Neutrophil (primary cell): Measurements from ENCODE around the gene AIPL1.
A peak's percentile ranks its signal among the peaks of the same experiment; 100 is the strongest.

ENCODE experiments used
- H3K27ac ChIP-seq: fragments of 200-600 bp; sonication (generic); 2 replicates; pipeline ENCODE4 v1.5.1; 2016; ENCODE audit warnings: mild to moderate bottlenecking, moderate library complexity
- H3K27me3 ChIP-seq: fragments of 200-600 bp; sonication (generic); 2 replicates; pipeline ENCODE4 v1.6.0; 2016; ENCODE audit warnings: mild to moderate bottlenecking
- H3K36me3 ChIP-seq: fragments of 200-600 bp; sonication (generic); 2 replicates; pipeline ENCODE4 v1.5.1; 2017
- H3K4me1 ChIP-seq, 2 experiments: fragments of 200-600 bp in 1 of 2; sonication (generic) in 1 of 2; 1 replicate in 1 of 2; 2 replicates in 1 of 2; pipeline versions ENCODE4 v1.5.1 to v1.6.1; 2013 to 2016; ENCODE audit warnings: low read depth in 1 of 2, low read length in 1 of 2, mild to moderate bottlenecking in 1 of 2, moderate library complexity in 1 of 2; ENCODE audit not compliant: control insufficient read depth in 1 of 2, insufficient read depth in 1 of 2
- H3K4me3 ChIP-seq, 2 experiments: fragments of 200-600 bp in 1 of 2; sonication (generic) in 1 of 2; 1 replicate in 1 of 2; 2 replicates in 1 of 2; pipeline ENCODE4 v1.5.1; 2013 to 2016; ENCODE audit warnings: low read depth in 1 of 2, low read length in 1 of 2, mild to moderate bottlenecking in 1 of 2, moderate library complexity in 1 of 2
- H3K9me3 ChIP-seq: fragments of 200-600 bp; sonication (generic); 2 replicates; pipeline ENCODE4 v1.5.1; 2016
- TF ChIP-seq, protein P1 (sequence below): fragments of 200-600 bp; sonication (generic); IDR thresholded peaks from 2 replicates; pipeline ENCODE4 v1.5.1; 2016; ENCODE audit warnings: antibody characterized with exemption

Gene AIPL1

DNA sequence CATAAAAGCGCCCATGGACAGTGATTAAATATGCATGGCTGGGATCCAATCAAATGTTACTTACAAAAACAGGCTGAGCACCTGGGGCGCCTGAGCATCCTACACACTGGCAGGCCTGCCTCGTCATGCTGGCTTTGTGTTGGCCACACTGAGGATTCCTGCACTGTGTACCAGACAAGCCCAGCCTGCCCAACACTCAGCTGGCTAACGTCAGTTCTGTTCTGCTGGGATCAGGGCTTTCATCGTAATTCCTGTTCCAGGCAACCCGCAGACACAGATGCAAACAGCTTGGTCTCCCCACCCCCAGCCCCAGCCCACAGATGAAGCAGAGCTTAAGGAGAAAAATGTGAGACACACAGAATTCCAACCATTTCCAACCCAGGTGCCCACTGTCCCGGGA is 40.0 kb upstream of the AIPL1 start:
- no peaks in the 10 kb centered on the region for H3K4me1 ChIP-seq

DNA sequence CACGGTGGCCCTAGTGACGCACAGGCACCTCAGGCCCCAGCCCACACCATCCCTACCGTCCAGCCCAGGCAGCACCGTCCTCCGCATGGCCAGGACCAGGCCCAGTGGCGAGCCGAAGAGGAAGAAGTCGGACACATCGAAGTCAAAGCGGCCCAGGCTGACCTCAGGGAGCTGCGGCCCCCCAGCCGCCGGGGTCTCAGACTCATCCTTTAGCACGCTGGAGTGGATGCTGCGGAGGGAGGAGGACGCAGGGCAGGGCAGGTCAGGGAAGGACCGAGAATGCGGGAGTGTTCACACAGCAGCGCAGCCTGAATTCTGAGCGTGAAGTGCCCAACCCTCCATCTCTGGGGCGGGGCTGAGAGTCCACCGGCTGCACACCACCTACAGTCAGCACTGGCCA is 39.5 kb upstream of the AIPL1 start:
- Histone ChIP-seq H3K27me3 (no peaks in the 10 kb centered on the region), H3K4me3 (no peak overlapping the region), H3K4me1 (no peaks in the 10 kb centered on the region), H3K36me3 (no peaks in the 10 kb centered on the region), H3K9me3 (no peaks in the 10 kb centered on the region), H3K27ac (no peak overlapping the region)
- TF ChIP-seq, protein P1, sequence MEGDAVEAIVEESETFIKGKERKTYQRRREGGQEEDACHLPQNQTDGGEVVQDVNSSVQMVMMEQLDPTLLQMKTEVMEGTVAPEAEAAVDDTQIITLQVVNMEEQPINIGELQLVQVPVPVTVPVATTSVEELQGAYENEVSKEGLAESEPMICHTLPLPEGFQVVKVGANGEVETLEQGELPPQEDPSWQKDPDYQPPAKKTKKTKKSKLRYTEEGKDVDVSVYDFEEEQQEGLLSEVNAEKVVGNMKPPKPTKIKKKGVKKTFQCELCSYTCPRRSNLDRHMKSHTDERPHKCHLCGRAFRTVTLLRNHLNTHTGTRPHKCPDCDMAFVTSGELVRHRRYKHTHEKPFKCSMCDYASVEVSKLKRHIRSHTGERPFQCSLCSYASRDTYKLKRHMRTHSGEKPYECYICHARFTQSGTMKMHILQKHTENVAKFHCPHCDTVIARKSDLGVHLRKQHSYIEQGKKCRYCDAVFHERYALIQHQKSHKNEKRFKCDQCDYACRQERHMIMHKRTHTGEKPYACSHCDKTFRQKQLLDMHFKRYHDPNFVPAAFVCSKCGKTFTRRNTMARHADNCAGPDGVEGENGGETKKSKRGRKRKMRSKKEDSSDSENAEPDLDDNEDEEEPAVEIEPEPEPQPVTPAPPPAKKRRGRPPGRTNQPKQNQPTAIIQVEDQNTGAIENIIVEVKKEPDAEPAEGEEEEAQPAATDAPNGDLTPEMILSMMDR, result no peak

More for the DNA sequence above, 40.0 kb upstream of the AIPL1 start:
- Histone ChIP-seq H3K36me3 (no peaks in the 10 kb centered on the region), H3K27ac (no peak overlapping the region), H3K4me3 (no peak overlapping the region), H3K9me3 (no peaks in the 10 kb centered on the region), H3K27me3 (no peaks in the 10 kb centered on the region)
- TF ChIP-seq, protein P1, result no peak

DNA sequence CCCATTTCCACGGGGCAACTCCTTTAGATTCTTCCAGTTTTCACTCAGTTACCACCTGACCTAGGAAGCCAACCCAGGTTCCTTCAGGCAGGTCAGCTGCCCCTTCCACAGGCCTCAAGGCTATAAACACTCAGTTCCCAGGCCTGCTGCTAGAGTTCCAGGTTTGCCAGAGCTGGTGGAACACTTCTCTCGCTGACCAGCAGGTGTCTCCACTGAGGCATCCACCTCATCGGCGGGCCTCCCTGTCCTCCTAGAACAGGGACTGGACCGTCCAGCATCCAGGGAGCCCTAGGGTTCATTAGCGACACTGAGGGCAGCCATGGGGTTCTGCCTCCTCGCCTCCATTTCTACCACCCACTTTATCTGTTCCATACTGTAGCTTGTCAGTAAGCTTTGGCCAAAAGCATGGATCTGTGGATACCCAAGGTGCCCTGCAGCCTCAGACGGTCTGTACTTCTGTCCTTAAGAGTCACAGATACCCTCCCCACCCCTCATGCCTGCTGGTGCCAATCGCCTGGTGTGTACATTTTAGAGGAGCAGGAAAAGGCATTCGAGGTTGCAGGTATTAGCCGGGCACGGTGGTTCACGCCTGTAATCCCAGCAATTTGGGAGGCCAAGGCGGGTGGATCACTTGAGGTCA is 38.3 kb upstream of the AIPL1 start:
- TF ChIP-seq, protein P1, result peak; percentile 84
- Histone ChIP-seq H3K27ac (no peak overlapping the region), H3K36me3 (no peaks in the 10 kb centered on the region), H3K27me3 (no peaks in the 10 kb centered on the region), H3K9me3 (no peaks in the 10 kb centered on the region), H3K4me1 (no peaks in the 10 kb centered on the region), H3K4me3 (no peak overlapping the region)

DNA sequence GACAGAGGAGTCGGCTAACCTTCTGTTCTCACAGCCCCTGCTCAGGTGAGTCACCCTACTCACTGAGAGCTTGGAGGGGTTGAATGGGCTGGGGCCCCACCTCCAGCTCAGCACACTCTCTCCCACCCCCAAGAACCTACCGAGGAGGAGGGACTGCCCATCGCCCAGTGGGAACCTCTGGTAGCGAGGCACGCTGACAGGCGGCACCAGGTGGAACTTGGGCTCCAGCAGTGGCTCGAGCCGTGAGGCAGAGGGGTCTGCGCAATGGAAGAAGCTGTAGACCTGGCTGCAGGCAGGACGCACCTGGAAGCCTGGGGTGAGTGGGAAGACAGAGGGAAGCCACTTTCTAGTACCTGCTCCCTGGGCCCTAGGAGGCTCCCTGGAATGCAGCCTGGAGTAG is 37.6 kb upstream of the AIPL1 start:
- H3K4me1 ChIP-seq, result no peaks in the 10 kb centered on the region
- no peaks in the 10 kb centered on the region for H3K9me3 ChIP-seq
- no peak overlapping the region for H3K4me3 ChIP-seq
- H3K36me3 ChIP-seq, result no peaks in the 10 kb centered on the region
- H3K27me3 ChIP-seq, result no peaks in the 10 kb centered on the region
- TF ChIP-seq, protein P1, result no peak
- H3K27ac ChIP-seq, result no peak overlapping the region

DNA sequence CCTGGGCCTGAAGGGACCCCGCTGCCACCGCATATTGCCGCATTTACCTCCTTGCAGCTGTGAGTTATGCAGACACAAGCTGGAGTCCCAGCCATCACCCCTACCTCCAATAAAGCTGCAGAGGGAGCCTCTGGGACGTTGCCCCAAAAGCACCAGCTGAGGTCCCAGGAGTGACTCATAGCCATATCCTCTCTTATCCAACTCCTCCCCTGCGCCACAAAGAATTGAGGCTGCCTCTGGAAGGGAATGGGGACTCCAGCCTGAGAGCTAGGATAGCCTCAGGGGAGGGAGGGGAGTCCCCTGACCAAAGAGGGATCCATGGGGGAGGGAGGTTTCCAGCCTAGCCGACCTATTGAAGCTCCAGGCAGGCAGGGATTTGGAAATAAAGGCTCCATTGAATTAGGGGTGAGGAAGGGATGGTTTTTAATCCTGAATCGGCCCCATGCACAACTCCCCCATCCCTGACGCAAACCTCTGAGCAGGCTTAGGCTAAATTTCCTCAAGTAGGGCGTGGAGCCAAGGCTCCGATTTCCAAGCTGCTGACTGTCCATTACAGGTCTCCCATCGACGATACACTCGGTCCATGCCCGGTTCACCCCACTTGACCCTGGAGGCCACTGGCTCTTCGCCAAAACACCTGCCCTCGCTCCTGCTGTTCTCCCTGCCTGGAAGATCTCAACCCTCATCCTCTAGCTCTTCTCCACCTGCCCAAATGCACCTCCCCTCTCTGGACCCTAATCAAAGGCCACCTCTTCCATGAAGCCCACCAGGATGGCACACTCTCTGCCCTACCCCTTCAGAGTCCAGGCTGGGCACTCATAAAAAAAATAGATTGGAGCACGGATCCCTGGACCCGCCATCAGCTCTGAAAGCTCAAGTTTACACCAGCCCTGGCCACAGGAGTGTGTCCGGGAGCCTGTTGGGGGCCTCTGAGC is 36.9 kb upstream of the AIPL1 start:
- H3K27ac ChIP-seq, result no peak overlapping the region
- H3K36me3 ChIP-seq, result no peaks in the 10 kb centered on the region
- H3K27me3 ChIP-seq, result no peaks in the 10 kb centered on the region
- H3K4me1 ChIP-seq, result no peaks in the 10 kb centered on the region
- H3K9me3 ChIP-seq, result no peaks in the 10 kb centered on the region
- no peak overlapping the region for H3K4me3 ChIP-seq
- TF ChIP-seq, protein P1, result no peak
